Natural killer cell (primary cell): ENCODE results near the gene FKBP9. TPM values are rescaled to one million over a fixed set of nuclear protein-coding genes. Genes with fewer than 3 reads are reported as not detected.
A peak's percentile ranks its signal among the peaks of the same experiment; 100 is the strongest.
"Not testable (repeated sequence)": the region's sequence is repeated elsewhere in the genome, so short reads cannot be mapped to it uniquely, and the experiment has no call there.

Experiments
- ATAC-seq, 3 donors: fragments of 150-1000 bp in 2 of 3; fragments of 200-7000 bp in 1 of 3; cut with Tn5 transposase; 1 replicate in 1 of 3; 2 replicates in 2 of 3; pipeline ENCODE4 v1.10.0; 2021; ENCODE audit warnings: mild to moderate bottlenecking in 2 of 3, moderate library complexity in 2 of 3
- DNase-seq, 2 donors: peaks; one replicate each; pipeline versions ENCODE4 v3.0.0 to v3.0.0-alpha.2; 2013 to 2021; ENCODE audit warnings: mixed read lengths in 1 of 2
- H3K27ac ChIP-seq: one replicate; pipeline ENCODE4 v1.5.1; 2013; ENCODE audit warnings: mild to moderate bottlenecking, low read length
- H3K27me3 ChIP-seq: one replicate; pipeline ENCODE4 v1.6.1; 2013; ENCODE audit warnings: low read length; ENCODE audit not compliant: control insufficient read depth, insufficient read depth
- H3K36me3 ChIP-seq: one replicate; pipeline ENCODE4 v1.6.1; 2013; ENCODE audit warnings: low read length; ENCODE audit not compliant: control insufficient read depth, insufficient read depth
- H3K4me1 ChIP-seq: one replicate; pipeline ENCODE4 v1.6.1; 2013; ENCODE audit warnings: low read length; ENCODE audit not compliant: control insufficient read depth, insufficient read depth
- H3K4me3 ChIP-seq: one replicate; pipeline ENCODE4 v1.5.1; 2013; ENCODE audit warnings: low read length
- H3K9me3 ChIP-seq: one replicate; pipeline ENCODE4 v1.6.1; 2013; ENCODE audit warnings: low read length; ENCODE audit not compliant: control insufficient read depth, insufficient read depth
- H3K27ac Mint-ChIP-seq, 2 donors: one replicate each; pipeline ENCODE4 v1.8.0; 2022; ENCODE audit warnings: mild to moderate bottlenecking in 2 of 2, mixed read lengths in 2 of 2, moderate library complexity in 1 of 2
- H3K27me3 Mint-ChIP-seq, 2 donors: one replicate each; pipeline ENCODE4 v1.8.0; 2022; ENCODE audit warnings: low read depth in 2 of 2, mixed read lengths in 2 of 2
- H3K36me3 Mint-ChIP-seq: one replicate; pipeline ENCODE4 v1.8.0; 2022; ENCODE audit warnings: mixed read lengths
- H3K4me1 Mint-ChIP-seq, 2 donors: one replicate each; pipeline ENCODE4 v1.8.0; 2022; ENCODE audit warnings: mixed read lengths in 2 of 2
- H3K4me3 Mint-ChIP-seq: one replicate; pipeline ENCODE4 v1.8.0; 2022; ENCODE audit warnings: mild to moderate bottlenecking, moderate library complexity, mixed read lengths
- H3K9me3 Mint-ChIP-seq, 2 donors: one replicate each; pipeline ENCODE4 v1.8.0; 2022; ENCODE audit warnings: mixed read lengths in 2 of 2
- WGBS: methylation state at CpG from one replicate; pipeline ENCODE4 v1.1.7; 2013; ENCODE audit warnings: missing lambda C conversion rate; ENCODE audit not compliant: insufficient coverage; 5-methylcytosine and 5-hydroxymethylcytosine counted together
- intact Hi-C: fragments of 100-400 bp; cut with micrococcal nuclease; formaldehyde crosslinking; loops from one replicate; pipeline ENCODE4 v1.14.2; 2022
- total RNA-seq, 4 donors: library from RNA; stranded (reverse); fragments of 120-200 nt in 1 of 4; gene quantifications; one replicate each; pipeline versions ENCODE4 v1.2.3 to v1.2.4, GENCODE V29; 2013 to 2022

The FKBP9 gene
- total RNA-seq, 3 donors from 2014 or later (not counting 1 experiment from before 2014, with no cell fraction given): 2.3 TPM; not detected in 2

GRCh38 chr7:32997956-32998355 lies 40.7 kb downstream of the FKBP9 start:
- H3K9me3 Mint-ChIP-seq, intact Hi-C loops, ATAC-seq, H3K36me3 ChIP-seq, H3K4me1 ChIP-seq, H3K27ac ChIP-seq, H3K36me3 Mint-ChIP-seq, H3K27me3 ChIP-seq, DNase-seq, H3K4me3 Mint-ChIP-seq, H3K27ac Mint-ChIP-seq, H3K9me3 ChIP-seq, H3K4me3 ChIP-seq: not testable (repeated sequence)
- Mint-ChIP-seq H3K4me1 (peaks cover under 1 to 14% of the 10 kb centered on the region in 2 donors), H3K27me3 (peaks cover 14 to 16% of the 10 kb centered on the region in 2 donors)
- 71% methylated on average over 1 of the region's 4 CpGs for WGBS

- 15% methylated on average over 14 of the region's 14 CpGs for WGBS
- Mint-ChIP-seq H3K27me3 (peaks cover 14 to 16% of the 10 kb centered on the region in 2 donors), H3K27ac (peak overlapping the region in 1 of 2 donors; percentile 40), H3K4me3 (peak overlapping the region; percentile 35)
- H3K4me1 Mint-ChIP-seq, H3K27ac ChIP-seq, H3K9me3 Mint-ChIP-seq, H3K4me1 ChIP-seq, H3K36me3 ChIP-seq, H3K27me3 ChIP-seq, H3K4me3 ChIP-seq, H3K36me3 Mint-ChIP-seq, DNase-seq, intact Hi-C loops, H3K9me3 ChIP-seq: not testable (repeated sequence)
- peak; percentile 26 to 61 (median 48) for ATAC-seq
Observed at GRCh38 chr7:32998361-32999171, 41.3 kb downstream of the FKBP9 start.

GRCh38 chr7:32999380-32999779 lies 42.1 kb downstream of the FKBP9 start:
- H3K4me3 ChIP-seq, ATAC-seq, H3K4me1 Mint-ChIP-seq, H3K36me3 ChIP-seq, H3K27ac Mint-ChIP-seq, intact Hi-C loops, H3K9me3 Mint-ChIP-seq, DNase-seq, H3K4me3 Mint-ChIP-seq, H3K4me1 ChIP-seq, H3K36me3 Mint-ChIP-seq, H3K27ac ChIP-seq, H3K27me3 ChIP-seq, H3K9me3 ChIP-seq: not testable (repeated sequence)
- peaks cover 12 to 16% of the 10 kb centered on the region in 2 donors for H3K27me3 Mint-ChIP-seq
- 69% methylated on average over 3 of the region's 4 CpGs for WGBS

GRCh38 chr7:33003111-33003510 lies 45.9 kb downstream of the FKBP9 start:
- H3K9me3 ChIP-seq, H3K9me3 Mint-ChIP-seq, intact Hi-C loops, H3K4me1 ChIP-seq, H3K27me3 ChIP-seq, H3K4me3 Mint-ChIP-seq, DNase-seq, H3K36me3 Mint-ChIP-seq, H3K27ac ChIP-seq, ATAC-seq, H3K4me3 ChIP-seq, H3K27ac Mint-ChIP-seq, H3K4me1 Mint-ChIP-seq, H3K36me3 ChIP-seq: not testable (repeated sequence)
- H3K27me3 Mint-ChIP-seq: peaks cover 12 to 16% of the 10 kb centered on the region in 2 donors

GRCh38 chr7:33004104-33004616 lies 46.9 kb downstream of the FKBP9 start:
- H3K27me3 ChIP-seq, H3K36me3 ChIP-seq, H3K9me3 ChIP-seq, H3K27ac Mint-ChIP-seq, ATAC-seq, H3K36me3 Mint-ChIP-seq, H3K4me1 Mint-ChIP-seq, H3K4me1 ChIP-seq, H3K27ac ChIP-seq, DNase-seq, intact Hi-C loops, H3K4me3 Mint-ChIP-seq, H3K4me3 ChIP-seq, H3K9me3 Mint-ChIP-seq: not testable (repeated sequence)
- peaks cover 5 to 10% of the 10 kb centered on the region in 2 donors for H3K27me3 Mint-ChIP-seq
- 86% methylated on average over 10 of the region's 10 CpGs for WGBS

GRCh38 chr7:33005193-33005592 lies 48.0 kb downstream of the FKBP9 start:
- H3K4me3 ChIP-seq, intact Hi-C loops, ATAC-seq, H3K4me3 Mint-ChIP-seq, H3K4me1 ChIP-seq, H3K36me3 Mint-ChIP-seq, H3K27me3 Mint-ChIP-seq, DNase-seq, H3K9me3 ChIP-seq, H3K9me3 Mint-ChIP-seq, H3K27me3 ChIP-seq, H3K27ac ChIP-seq, H3K27ac Mint-ChIP-seq, H3K4me1 Mint-ChIP-seq, H3K36me3 ChIP-seq: not testable (repeated sequence)
- WGBS: 96% methylated on average over 7 of the region's 8 CpGs

GRCh38 chr7:33005690-33006089 lies 48.5 kb downstream of the FKBP9 start:
- H3K4me1 Mint-ChIP-seq, H3K36me3 Mint-ChIP-seq, H3K27me3 Mint-ChIP-seq, H3K36me3 ChIP-seq, H3K4me1 ChIP-seq, intact Hi-C loops, H3K9me3 Mint-ChIP-seq, H3K27me3 ChIP-seq, DNase-seq, H3K9me3 ChIP-seq, H3K4me3 Mint-ChIP-seq, H3K27ac ChIP-seq, H3K4me3 ChIP-seq, ATAC-seq, H3K27ac Mint-ChIP-seq: not testable (repeated sequence)
- no CpG with 5 or more reads among the region's 4 CpGs for WGBS
